ENCODE data around the gene POLR1A. TPM values are rescaled to one million over a fixed set of nuclear protein-coding genes. Genes with fewer than 3 reads are reported as not detected.

The POLR1A gene
- total RNA-seq, 1 donor from 2014 or later, result 43.2 TPM

- Mint-ChIP-seq H3K4me3 (ENCODE audit: unreplicated experiment) (no peak overlapping the region), H3K27me3 (ENCODE audit: unreplicated experiment) (no peaks in the 10 kb centered on the region), H3K36me3 (ENCODE audit: unreplicated experiment) (peaks cover 73% of the 10 kb centered on the region), H3K27ac (ENCODE audit: unreplicated experiment) (no peak overlapping the region), H3K4me1 (ENCODE audit: unreplicated experiment) (no peaks in the 10 kb centered on the region), H3K9me3 (ENCODE audit: unreplicated experiment) (no peaks in the 10 kb centered on the region)
- no peak for DNase-seq (ENCODE audit: extremely low spot score, unreplicated experiment)
- no peak for TF ChIP-seq CTCF (IDR thresholded peaks at IDR 0.05)
Measured at GRCh38 chr2:86135653-86136052, 30.0 kb upstream of the POLR1A start.

DNA sequence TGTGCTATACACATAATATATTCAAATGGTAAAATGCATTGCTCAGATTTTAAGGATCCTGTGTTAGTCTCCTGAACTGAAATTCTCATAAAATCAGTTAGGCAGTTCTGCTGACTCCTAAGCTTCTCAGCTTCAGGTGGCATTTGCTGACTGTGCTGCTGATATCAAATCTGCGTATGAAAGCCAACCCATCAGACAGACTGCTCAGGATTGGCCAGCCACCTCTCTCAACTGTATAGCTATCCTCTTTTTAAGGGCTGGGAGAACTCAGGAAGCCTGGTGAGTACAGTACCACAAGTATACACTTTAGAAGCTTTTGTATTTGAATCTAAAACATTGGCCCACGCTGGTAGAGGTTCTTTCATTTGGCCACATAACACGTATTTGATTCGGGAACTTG, 29.0 kb upstream of the POLR1A start:
- no peak overlapping the region for H3K27ac Mint-ChIP-seq (ENCODE audit: unreplicated experiment)
- H3K4me3 Mint-ChIP-seq (ENCODE audit: unreplicated experiment), result no peak overlapping the region
- TF ChIP-seq CTCF (IDR thresholded peaks at IDR 0.05), result no peak
- no peak for DNase-seq (ENCODE audit: extremely low spot score, unreplicated experiment)
- H3K36me3 Mint-ChIP-seq (ENCODE audit: unreplicated experiment), result peaks cover 76% of the 10 kb centered on the region
- H3K4me1 Mint-ChIP-seq (ENCODE audit: unreplicated experiment), result no peaks in the 10 kb centered on the region
- no peaks in the 10 kb centered on the region for H3K27me3 Mint-ChIP-seq (ENCODE audit: unreplicated experiment)
- H3K9me3 Mint-ChIP-seq (ENCODE audit: unreplicated experiment), result no peaks in the 10 kb centered on the region

GRCh38 chr2:86124683-86125082, 19.0 kb upstream of the POLR1A start:
- no peaks in the 10 kb centered on the region for H3K27me3 Mint-ChIP-seq (ENCODE audit: unreplicated experiment)
- H3K4me3 Mint-ChIP-seq (ENCODE audit: unreplicated experiment), result no peak overlapping the region
- no peak for TF ChIP-seq CTCF (IDR thresholded peaks at IDR 0.05)
- H3K4me1 Mint-ChIP-seq (ENCODE audit: unreplicated experiment), result no peaks in the 10 kb centered on the region
- no peaks in the 10 kb centered on the region for H3K9me3 Mint-ChIP-seq (ENCODE audit: unreplicated experiment)
- H3K36me3 Mint-ChIP-seq (ENCODE audit: unreplicated experiment), result peaks cover 66% of the 10 kb centered on the region
- DNase-seq (ENCODE audit: extremely low spot score, unreplicated experiment), result no peak
- no peak overlapping the region for H3K27ac Mint-ChIP-seq (ENCODE audit: unreplicated experiment)

DNA sequence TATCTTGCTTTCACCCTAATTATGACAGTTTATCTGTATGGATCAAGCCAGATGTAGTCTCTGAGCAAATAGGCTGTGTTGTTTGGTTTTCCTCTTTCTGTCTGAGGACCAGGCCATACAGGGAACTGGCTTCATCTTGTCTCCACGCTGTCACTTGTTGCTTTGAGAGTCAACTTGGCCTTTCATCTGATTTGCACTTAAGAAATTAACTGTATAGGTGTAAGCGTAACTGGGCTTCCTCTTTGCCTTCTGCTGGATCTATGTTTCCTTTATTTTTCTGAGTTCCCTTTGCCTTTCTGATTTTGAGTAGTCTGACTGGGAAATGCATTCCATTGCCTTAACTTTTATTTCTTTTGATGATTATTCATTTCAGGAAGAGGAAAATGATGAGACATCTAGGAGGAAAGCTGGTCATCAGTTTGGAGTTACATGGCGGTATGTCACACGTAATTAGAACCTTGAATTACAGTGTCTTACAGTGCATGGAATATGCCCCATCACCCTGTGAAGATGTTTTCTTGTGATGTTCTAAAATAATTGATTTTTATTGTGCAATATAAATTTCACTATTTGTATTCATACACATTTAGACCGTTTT, 17.7 kb upstream of the POLR1A start:
- no peaks in the 10 kb centered on the region for H3K4me1 Mint-ChIP-seq (ENCODE audit: unreplicated experiment)
- no peak overlapping the region for H3K27ac Mint-ChIP-seq (ENCODE audit: unreplicated experiment)
- peaks cover 67% of the 10 kb centered on the region for H3K36me3 Mint-ChIP-seq (ENCODE audit: unreplicated experiment)
- H3K9me3 Mint-ChIP-seq (ENCODE audit: unreplicated experiment), result no peaks in the 10 kb centered on the region
- DNase-seq (ENCODE audit: extremely low spot score, unreplicated experiment), result no peak
- no peaks in the 10 kb centered on the region for H3K27me3 Mint-ChIP-seq (ENCODE audit: unreplicated experiment)
- TF ChIP-seq CTCF (IDR thresholded peaks at IDR 0.05), result no peak
- no peak overlapping the region for H3K4me3 Mint-ChIP-seq (ENCODE audit: unreplicated experiment)

- no peak for DNase-seq (ENCODE audit: extremely low spot score, unreplicated experiment)
- Mint-ChIP-seq H3K36me3 (ENCODE audit: unreplicated experiment) (peaks cover 53% of the 10 kb centered on the region), H3K27me3 (ENCODE audit: unreplicated experiment) (no peaks in the 10 kb centered on the region), H3K4me1 (ENCODE audit: unreplicated experiment) (peaks cover 5% of the 10 kb centered on the region), H3K4me3 (ENCODE audit: unreplicated experiment) (no peak overlapping the region), H3K9me3 (ENCODE audit: unreplicated experiment) (no peaks in the 10 kb centered on the region), H3K27ac (ENCODE audit: unreplicated experiment) (no peak overlapping the region)
- TF ChIP-seq CTCF (IDR thresholded peaks at IDR 0.05), result no peak
Measured at GRCh38 chr2:86118130-86118529, 12.4 kb upstream of the POLR1A start.
